Activated T-cell treated with anti-CD3 and anti-CD28 coated beads for 48 hours (primary cell): ENCODE measurements around the gene LDB2.

Experiments used
- DNase-seq: peaks from one replicate; pipeline ENCODE4 v3.0.0-alpha.2; 2020; ENCODE audit warnings: low read depth

LDB2 gene

DNA sequence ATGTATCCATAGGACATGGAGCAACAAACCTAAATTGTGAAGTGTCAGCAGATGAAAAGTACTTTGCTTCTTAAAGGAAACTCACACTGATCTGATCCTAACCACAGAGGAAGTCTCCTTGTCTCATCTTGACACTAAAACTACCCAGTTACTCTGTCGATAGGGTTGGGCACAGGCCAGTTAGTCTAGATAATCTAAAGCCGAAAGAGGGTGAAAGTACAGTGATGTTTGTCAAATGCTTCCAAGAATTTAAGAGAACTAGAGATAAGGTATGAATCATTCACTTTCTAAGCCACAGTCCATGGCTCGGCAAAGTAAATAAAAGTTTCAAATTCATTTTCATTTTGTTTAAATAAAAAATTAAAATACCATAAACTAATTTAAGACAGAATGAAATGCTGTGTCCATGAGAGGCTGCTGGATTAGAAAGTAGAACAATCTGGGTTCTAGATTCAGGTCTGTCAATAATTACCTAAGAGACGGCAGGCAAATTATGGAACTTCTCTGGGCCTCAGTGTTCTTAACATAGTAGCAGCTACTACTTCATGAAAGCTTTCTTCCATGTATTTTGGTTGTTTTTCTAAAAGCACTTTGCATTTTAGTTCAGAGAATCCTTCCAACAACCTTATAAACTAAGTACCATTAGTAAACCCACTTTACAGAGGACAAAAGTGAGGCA, 176.7 kb downstream of the LDB2 start:
- no peak for DNase-seq

DNA sequence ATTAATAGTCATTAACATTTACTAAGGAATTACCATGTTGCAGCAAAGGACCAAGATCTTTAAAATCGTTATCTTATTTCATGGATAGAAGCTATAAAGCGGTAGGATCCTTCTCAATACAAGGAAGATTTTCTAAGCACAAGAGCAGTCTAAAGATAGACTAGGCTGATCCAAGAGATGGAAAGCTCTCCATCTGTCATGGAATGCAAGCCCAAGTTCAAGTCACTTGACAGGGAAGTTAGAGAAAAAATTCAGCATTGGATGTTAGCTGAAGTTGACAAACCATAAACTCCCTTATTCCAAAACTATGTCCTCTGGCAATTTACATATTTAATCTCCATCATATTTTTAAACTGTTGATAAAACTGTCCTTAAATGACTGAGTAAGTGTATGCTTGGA, 177.7 kb downstream of the LDB2 start:
- DNase-seq = no peak

- DNase-seq = no peak
These were observed 181.0 kb downstream of the LDB2 start for GRCh38 chr4:16717266-16717970.

DNA sequence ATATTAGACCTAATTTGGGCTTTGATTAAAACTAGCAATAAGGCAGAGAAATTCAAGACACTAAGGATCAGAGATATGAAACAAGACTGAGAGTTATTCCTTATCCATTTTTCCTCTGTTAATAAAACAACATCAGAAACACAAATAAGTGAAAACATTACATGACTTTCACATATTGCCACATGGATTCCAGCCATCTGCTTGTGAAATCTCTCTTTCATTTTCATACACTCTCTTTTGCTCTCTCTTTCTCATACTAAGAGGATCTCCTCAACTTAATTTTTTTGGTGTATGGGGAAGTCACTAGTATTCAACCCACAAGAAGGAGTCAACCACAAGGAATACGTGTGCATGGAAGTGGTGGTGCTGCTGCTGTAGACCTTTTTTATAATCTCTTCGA, 183.0 kb downstream of the LDB2 start:
- DNase-seq = no peak

- no peak for DNase-seq
These were observed 184.3 kb downstream of the LDB2 start for GRCh38 chr4:16714191-16714590.

DNA sequence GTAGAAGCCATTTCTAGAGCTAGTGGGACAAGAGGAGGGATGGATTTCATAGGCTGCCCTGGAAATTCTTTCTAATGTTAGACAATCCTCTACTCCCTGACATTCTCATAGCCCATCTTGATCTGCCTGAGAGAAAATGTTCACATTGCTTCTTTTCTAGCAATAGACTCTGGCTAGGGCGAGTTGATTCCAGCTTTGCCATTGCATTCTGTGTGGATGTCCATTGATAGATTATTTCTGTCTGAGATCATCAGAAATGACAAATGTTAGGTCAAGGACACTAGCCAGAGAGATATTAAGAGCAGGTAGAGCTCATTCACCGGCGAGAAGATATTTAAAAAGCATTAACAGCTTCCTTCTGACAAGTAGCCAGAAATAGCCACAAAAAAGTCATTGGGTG, 184.7 kb downstream of the LDB2 start:
- DNase-seq = no peak

DNA sequence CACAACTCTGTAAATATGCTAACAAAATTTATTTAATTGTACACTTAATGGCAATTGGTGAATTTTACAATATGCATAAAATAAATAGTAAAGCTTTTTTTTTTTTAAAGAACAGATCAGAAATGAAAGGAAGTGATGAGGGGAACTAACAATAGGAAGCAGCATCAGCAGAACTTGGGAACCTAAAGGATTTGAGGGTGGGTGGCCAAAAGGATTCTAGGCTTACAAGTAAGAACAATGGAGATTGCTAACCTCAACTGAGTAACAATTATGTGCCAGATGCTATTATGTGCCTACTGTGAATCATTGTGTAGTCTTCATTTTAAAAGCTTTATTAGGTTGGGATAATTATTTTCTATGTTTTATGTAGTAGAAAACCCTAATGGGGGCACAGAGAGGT, 185.2 kb downstream of the LDB2 start:
- DNase-seq = no peak

GRCh38 chr4:16710198-16710597, 188.2 kb downstream of the LDB2 start:
- DNase-seq = no peak

DNA sequence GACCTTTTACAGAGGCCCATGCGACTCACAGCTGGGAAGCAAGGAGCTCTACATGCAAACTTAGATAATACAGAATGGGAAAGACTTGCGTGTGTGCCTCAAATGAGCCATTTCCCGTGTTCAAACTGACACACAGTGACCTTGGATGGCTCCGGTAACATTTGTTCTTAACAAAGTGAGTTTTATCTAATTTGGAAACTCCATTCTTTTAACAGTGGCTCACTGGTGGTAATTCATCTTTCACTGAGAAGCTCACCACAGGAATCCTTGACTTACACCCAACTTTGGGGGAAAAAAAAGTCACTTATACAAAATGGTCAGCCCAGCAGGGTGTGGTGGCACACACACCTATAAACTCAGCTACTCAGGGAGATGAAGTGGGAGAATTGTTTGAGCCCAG, 190.6 kb downstream of the LDB2 start:
- DNase-seq = no peak

DNA sequence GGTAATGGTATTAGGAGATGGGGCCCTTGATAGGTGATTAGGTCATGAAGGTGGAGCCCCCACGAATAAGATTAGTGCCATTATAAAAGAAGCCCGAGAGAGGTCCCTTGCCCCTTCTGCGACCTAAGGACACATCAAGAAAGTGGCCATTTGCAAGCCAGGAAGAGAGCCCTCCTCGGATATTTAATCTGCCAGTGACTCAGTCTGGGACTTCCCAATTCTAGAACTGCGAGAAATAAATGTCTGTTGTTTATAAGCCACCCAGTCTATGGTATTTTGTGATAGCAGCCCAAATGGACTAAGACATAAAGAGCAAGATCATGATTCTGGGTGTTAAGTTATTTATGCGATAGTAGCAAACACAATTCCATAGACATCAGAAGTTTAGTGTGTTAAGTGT, 192.2 kb downstream of the LDB2 start:
- no peak for DNase-seq

- DNase-seq = no peak
These were observed 193.1 kb downstream of the LDB2 start for GRCh38 chr4:16705341-16705740.

DNA sequence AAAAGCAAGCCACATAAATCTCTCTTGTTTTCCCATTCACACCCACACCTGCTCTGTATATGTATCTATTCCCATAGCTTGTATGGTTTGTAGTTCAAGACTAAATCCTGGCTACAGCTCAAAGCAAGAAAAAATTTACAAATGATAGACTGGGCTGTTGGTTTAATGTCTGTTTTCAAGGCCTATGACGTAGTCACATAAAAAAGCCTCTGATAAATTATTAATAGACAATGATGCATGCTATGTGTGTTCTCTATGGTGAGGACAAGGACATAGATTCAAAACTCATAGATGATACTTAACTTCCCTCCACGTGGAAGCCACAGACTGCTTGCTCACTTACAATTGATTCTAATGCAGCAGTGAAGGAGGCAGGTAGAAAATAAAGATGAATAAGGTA, 194.0 kb downstream of the LDB2 start:
- no peak for DNase-seq

- no peak for DNase-seq
These were observed 202.5 kb downstream of the LDB2 start for GRCh38 chr4:16695896-16696295.

- no peak for DNase-seq
These were observed 203.6 kb downstream of the LDB2 start for GRCh38 chr4:16694884-16695276.

DNA sequence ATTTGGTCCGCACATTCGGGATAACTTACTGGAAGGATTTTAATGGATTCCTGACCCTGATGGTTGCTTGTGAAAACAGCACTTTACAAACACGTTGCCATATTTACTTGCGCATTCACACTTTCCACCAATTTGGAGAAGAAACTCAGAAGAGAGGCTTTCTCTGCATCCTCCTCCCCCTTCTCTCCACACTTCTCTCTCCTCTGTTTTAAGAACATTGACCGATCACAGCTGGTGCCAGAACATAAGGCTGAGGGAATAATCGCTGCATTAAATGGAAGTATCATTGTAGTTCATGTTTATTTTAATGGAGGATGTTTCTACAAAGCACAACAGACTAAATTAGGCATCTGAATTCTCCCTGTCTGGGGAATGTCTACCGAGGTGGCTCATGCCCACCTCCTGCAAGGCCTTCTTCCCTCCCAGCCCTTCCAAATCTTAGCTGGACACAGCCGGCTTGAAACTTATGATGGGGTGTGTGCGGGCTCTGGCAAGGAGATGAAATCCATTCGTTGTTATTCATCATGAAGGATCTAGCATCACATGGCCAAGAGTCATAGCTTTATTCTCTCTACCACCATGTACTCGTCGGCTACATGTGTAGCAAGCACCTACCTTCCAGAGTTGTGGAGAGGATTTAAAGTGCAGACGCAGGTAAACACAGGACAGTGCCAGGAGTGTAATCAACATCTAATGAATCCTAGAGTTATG, 204.1 kb downstream of the LDB2 start:
- DNase-seq = no peak

DNA sequence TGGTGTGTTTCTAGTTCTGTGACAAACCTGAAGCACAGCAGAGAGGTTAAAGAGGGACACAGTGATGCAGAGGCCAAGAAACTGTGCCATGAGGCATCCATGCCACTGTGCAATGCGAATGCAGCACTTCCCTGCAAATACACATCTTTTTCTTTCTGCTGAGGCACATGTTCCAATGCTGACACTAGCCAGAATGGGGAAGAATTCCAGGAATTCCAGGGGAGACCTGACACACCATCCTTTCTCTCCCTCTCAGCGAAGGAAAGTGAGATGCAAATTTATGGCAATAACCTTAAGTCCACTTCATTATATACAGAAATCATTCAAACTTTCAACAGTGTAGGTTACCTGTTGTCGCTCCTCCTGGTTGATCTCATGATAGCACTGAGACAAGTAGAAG, 204.8 kb downstream of the LDB2 start:
- DNase-seq = no peak

DNA sequence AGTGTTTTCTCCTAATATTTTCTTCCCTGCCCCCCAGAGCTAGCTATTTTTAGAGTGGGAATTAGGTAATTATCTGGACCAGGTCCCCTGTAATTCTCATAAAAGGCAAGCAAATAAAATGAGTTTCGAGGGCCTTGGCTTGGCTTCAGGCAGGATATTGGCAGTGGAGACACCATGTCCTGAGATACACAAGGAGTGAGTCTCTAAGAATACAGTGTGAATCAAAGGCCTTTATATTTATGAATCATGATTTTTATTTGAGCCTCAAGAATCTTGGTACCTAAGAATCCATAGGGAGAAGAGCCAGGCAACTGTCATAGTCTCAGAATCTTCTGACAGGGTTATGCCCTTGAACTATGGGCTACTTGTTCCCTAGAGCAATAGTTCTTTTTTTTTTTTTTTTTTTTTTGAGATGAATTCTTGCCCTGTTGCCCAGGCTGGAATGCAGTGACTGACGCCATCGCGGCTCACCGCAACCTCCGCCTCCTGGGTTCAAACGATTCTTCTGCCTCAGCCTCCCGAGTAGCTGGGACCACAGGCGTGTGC, 205.4 kb downstream of the LDB2 start:
- no peak for DNase-seq

GRCh38 chr4:16692524-16692923, 205.9 kb downstream of the LDB2 start:
- no peak for DNase-seq

DNA sequence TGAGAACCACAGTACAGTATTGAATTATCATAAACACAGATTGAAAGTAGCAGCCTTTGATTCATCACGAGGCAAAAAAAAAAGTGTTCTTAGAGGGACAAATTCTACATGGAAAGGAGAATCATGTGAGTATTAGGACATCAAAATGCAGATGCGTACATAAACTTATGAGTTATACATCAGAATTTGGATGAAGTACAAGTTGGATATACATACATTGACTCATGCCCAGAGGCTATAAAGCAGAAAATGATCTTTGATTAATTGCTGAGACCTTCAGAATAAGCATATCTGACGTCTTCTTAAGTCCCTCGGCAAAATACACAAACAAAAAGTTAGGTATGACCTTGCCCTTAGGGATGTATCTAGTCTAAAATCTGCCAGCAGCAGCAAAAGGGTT, 206.4 kb downstream of the LDB2 start:
- DNase-seq = no peak

DNA sequence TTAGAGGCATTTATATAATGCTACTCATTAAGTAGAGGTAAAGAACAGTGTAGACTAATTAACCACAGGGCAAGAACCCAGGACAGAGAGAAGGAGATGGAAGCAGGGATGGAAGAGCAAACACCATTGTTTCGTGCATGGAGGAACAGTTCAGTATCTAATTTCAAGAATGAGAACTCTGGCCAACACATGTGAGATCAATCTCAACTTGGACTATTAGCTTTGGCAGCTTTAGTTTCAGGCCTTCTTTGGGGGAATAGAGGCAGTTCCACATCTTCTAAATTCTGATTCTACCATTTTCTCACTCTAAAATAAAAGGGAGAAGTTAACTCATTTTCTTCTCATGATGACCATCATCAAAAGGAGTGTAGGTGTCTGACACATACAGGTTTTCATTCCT, 207.0 kb downstream of the LDB2 start:
- no peak for DNase-seq

DNA sequence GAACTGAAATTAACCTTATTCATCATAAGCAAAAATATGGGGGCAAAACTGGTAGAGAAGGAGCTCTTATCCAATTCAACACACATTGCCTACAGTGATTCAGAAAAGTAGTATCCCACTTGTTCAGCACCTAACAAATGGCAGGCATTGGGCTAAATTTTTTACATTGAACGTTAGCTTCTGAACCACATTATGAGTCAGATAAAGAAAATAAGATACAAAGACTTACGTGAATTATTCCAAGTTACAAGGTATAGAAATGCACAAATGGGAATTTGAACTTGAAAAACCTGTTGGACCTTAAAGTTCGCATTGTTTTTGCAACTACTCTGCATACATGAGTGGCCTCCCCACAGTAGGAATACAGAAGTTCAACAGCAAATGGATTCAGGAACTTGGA, 210.6 kb downstream of the LDB2 start:
- DNase-seq = no peak

DNA sequence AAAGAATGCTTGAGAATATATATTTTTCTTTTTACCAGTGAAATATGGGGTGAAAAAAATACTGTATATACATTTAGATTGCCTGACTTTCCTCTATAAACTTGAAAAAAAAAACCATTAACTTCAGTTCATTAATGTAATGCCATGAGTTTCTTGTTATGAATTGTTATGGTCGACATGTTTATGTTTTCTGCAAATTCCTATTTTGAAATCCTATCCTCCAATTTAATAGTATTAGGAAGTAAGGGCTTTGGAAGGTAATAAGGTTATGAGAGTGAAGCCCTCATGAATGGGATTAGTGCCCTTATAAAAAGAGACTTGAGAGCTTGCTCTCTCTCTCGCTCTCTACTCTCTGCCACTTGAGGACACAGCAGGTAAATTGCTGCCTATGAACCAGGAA, 211.4 kb downstream of the LDB2 start:
- no peak for DNase-seq

- DNase-seq = no peak
These were observed 212.2 kb downstream of the LDB2 start for GRCh38 chr4:16686195-16686594.
